ENCODE data around the gene WDR5.

- TF ChIP-seq SIN3A (IDR thresholded peaks at IDR 0.05; ENCODE audit: borderline replicate concordance, low read depth, low read length) (no peak), CTCF (IDR thresholded peaks at IDR 0.05) (no peak), POLR2AphosphoS5 (IDR thresholded peaks at IDR 0.05; ENCODE audit: low read depth, low read length) (no peak), RAD21 (IDR thresholded peaks at IDR 0.05; ENCODE audit: low read length) (no peak), EP300 (IDR thresholded peaks at IDR 0.05; ENCODE audit: borderline replicate concordance in 1 of 2, low read depth in 1 of 2, low read length in 1 of 2) (no peak), IRF3 (IDR thresholded peaks at IDR 0.05; ENCODE audit: low read depth, low read length) (no peak), RCOR1 (IDR thresholded peaks at IDR 0.05; ENCODE audit: low read length) (no peak), YY1 (IDR thresholded peaks at IDR 0.05; ENCODE audit: low read depth) (no peak), TCF12 (IDR thresholded peaks at IDR 0.05) (no peak), RFX5 (IDR thresholded peaks at IDR 0.05; ENCODE audit: low read length) (no peak), REST (IDR thresholded peaks at IDR 0.05; ENCODE audit: low read depth, low read length) (no peak), GABPA (IDR thresholded peaks at IDR 0.05; ENCODE audit: low read depth) (no peak), NRF1 (IDR thresholded peaks at IDR 0.05; ENCODE audit: low read depth, low read length) (no peak), FOSL2 (IDR thresholded peaks at IDR 0.05; ENCODE audit: borderline replicate concordance, low read depth) (no peak)
Measured at GRCh38 chr9:134157378-134157885, 21.6 kb downstream of the WDR5 start.
